Measurements from ENCODE around the gene GGA2.
"Not testable (repeated sequence)": the region's sequence is repeated elsewhere in the genome, so short reads cannot be mapped to it uniquely, and the experiment has no call there.

The GGA2 gene

DNA sequence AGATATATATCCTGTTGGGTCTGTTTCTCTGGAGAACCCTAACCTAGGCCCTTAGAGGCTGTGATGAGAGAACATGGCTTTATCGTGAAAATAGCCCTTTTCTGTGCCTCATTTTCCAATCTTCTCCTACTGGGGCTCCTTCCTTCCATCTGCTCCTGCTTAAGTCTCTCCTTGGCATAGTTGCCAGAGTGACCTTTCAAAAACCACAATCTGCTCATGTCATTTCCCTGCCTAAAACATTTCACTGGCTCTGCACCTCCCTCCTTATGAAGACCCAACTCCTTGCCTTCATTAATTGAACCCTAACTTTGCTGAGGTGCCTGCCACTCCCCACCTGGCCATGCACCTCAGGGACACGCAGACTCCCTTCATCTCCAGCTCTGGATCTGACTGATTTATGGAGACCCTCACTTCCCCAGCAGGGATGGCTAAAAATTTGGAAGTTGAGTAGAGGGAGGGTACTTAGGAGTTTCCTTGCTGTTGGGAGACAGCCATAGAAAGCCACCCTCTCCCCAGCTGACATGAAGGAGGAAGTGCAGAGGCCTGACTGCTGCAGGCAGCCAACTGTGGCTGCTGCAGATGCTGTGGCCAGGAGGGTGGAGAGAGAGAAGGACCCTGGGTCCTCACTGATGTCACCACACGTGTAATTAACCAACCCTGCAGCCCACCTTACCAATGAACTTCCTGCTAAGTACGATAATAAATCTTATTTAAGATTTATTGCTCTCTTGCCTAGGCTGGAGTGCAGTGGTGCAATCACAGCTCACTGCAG, 6.3 kb upstream of the GGA2 start:
- peaks cover 9 to 10% of the 10 kb centered on the region in 2 experiments for H3K4me1 ChIP-seq (ENCODE audit: control insufficient read depth in 1 of 2, insufficient read depth in 1 of 2, low read depth in 1 of 2, low read length in 1 of 2)
- no peak overlapping the region for H3K4me3 ChIP-seq (ENCODE audit: low read depth in 1 of 2, low read length in 1 of 2)
- no peaks in the 10 kb centered on the region for H3K9me3 ChIP-seq
- TF ChIP-seq, protein P1, sequence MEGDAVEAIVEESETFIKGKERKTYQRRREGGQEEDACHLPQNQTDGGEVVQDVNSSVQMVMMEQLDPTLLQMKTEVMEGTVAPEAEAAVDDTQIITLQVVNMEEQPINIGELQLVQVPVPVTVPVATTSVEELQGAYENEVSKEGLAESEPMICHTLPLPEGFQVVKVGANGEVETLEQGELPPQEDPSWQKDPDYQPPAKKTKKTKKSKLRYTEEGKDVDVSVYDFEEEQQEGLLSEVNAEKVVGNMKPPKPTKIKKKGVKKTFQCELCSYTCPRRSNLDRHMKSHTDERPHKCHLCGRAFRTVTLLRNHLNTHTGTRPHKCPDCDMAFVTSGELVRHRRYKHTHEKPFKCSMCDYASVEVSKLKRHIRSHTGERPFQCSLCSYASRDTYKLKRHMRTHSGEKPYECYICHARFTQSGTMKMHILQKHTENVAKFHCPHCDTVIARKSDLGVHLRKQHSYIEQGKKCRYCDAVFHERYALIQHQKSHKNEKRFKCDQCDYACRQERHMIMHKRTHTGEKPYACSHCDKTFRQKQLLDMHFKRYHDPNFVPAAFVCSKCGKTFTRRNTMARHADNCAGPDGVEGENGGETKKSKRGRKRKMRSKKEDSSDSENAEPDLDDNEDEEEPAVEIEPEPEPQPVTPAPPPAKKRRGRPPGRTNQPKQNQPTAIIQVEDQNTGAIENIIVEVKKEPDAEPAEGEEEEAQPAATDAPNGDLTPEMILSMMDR (IDR thresholded peaks at IDR 0.05), result no peak
- H3K27me3 ChIP-seq, result no peaks in the 10 kb centered on the region
- no peak overlapping the region for H3K27ac ChIP-seq
- no peaks in the 10 kb centered on the region for H3K36me3 ChIP-seq

DNA sequence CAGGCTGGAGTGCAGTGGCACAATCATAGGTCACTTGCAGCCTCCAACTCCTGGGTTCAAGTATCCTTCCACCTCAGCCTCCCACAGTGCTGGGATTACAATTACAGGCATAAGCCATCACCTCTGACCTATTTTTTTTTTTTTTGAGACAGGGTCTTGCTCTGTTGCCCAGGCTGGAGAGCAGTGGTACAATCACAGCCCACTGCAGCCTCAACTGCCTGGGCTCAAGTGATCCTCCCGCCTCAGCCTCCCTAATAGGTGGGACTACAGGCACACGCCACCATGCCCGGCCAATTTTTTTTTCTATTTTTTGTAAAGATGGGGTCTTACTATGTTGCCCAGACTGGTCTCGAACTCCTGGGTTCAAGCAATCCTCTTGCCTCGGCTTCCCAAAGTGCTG, 5.6 kb upstream of the GGA2 start:
- H3K4me3 ChIP-seq (ENCODE audit: low read depth in 1 of 2, low read length in 1 of 2), result no peak overlapping the region
- no peaks in the 10 kb centered on the region for H3K9me3 ChIP-seq
- no peak overlapping the region for H3K27ac ChIP-seq
- no peaks in the 10 kb centered on the region for H3K27me3 ChIP-seq
- H3K36me3 ChIP-seq, result no peaks in the 10 kb centered on the region
- H3K4me1 ChIP-seq (ENCODE audit: control insufficient read depth in 1 of 2, insufficient read depth in 1 of 2, low read depth in 1 of 2, low read length in 1 of 2), result peaks cover 7 to 9% of the 10 kb centered on the region in 2 experiments
- TF ChIP-seq, protein P1 (IDR thresholded peaks at IDR 0.05), result no peak

DNA sequence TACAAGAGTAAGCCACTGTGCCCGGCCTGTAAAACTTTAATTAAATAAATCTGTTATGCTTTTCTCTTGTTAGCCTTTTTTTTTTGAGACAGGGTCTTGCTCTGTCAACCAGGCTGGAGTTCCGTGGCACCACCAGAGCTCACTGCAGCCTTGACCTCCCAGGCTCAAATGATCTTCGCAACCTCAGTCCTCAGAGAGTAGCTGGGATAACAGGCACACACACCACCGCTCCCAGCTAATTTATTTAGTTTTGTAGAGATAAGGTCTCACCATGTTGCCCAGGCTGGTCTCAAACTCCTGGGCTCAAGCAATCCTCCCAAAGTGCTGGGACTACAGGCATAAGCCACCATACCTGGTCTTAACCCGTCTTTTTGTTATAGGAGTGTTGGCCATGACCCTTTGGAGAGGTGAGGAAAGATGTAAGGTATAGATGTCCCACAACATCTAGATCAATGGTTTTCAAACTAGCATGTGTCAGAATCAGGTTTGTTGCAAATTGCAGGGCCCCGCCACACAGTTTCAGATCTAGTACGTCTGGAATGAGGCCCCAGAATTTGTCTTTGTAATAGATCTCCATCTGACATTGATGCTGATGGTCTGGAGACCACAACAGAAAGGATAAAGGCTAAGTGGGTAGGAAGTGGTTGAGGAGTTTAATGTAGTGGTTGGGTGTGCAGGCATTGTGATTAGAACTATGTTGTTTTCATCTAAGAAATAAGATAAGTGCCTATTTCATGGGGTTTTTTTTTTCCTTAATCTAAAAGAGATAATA, 4.3 kb upstream of the GGA2 start:
- Histone ChIP-seq H3K27ac (no peak overlapping the region), H3K36me3 (no peaks in the 10 kb centered on the region), H3K9me3 (no peaks in the 10 kb centered on the region), H3K27me3 (no peaks in the 10 kb centered on the region), H3K4me1 (ENCODE audit: control insufficient read depth in 1 of 2, insufficient read depth in 1 of 2, low read depth in 1 of 2, low read length in 1 of 2) (peaks cover 6 to 10% of the 10 kb centered on the region in 2 experiments), H3K4me3 (ENCODE audit: low read depth in 1 of 2, low read length in 1 of 2) (no peak overlapping the region)
- TF ChIP-seq, protein P1 (IDR thresholded peaks at IDR 0.05), result no peak

DNA sequence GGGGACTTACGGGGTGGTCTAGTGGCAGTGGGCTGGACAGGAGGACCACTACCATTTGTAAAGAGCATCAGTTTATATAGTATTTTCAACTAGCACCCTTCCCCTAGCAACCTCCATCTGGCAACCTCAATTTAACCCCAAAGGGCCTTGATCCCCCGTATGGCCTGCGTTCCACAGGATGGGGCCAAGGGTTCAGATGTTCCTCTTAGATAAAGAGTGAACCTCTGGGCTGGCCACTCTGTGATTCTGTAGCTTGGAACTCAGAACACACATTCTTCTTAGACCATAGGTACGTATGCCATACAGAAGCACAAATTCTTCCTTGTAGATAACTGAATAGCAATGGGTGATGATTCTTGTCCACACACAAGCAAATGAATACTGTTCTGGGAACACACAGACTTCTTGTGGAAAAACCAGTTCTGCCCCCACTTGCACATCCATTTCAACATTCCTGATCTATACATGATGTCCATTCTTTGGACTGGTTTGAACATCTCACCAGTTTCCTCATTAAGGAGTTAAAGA, 1.9 kb upstream of the GGA2 start:
- Histone ChIP-seq H3K4me1 (ENCODE audit: control insufficient read depth in 1 of 2, insufficient read depth in 1 of 2, low read depth in 1 of 2, low read length in 1 of 2) (peaks cover 24 to 26% of the 10 kb centered on the region in 2 experiments), H3K27me3 (no peaks in the 10 kb centered on the region), H3K36me3 (no peaks in the 10 kb centered on the region), H3K9me3 (no peaks in the 10 kb centered on the region), H3K27ac (no peak overlapping the region), H3K4me3 (ENCODE audit: low read depth in 1 of 2, low read length in 1 of 2) (no peak overlapping the region)
- TF ChIP-seq, protein P1 (IDR thresholded peaks at IDR 0.05), result no peak

DNA sequence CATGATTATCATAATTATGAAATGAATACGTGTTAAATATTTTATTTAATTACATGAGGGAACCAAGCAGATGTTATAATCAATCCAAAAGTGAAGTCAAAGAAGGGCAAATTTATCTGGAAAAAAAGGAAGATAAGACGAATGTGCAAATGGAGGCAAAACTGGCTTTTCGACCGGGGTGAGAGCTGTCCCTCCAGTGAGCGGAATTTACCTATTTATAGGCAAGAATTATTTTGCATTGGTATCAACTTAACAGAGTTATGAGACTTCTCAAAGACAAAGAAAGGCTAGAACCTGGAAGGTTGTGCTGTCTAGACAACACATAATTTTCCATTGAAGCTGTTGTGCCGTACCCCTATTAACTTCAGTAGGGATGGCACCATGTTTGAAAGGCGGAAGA, 1.4 kb upstream of the GGA2 start:
- peaks cover 24 to 26% of the 10 kb centered on the region in 2 experiments for H3K4me1 ChIP-seq (ENCODE audit: control insufficient read depth in 1 of 2, insufficient read depth in 1 of 2, low read depth in 1 of 2, low read length in 1 of 2)
- H3K27me3 ChIP-seq, result no peaks in the 10 kb centered on the region
- H3K4me3 ChIP-seq (ENCODE audit: low read depth in 1 of 2, low read length in 1 of 2), result no peak overlapping the region
- TF ChIP-seq, protein P1 (IDR thresholded peaks at IDR 0.05), result no peak
- H3K27ac ChIP-seq, result no peak overlapping the region
- no peaks in the 10 kb centered on the region for H3K9me3 ChIP-seq
- H3K36me3 ChIP-seq, result no peaks in the 10 kb centered on the region

GRCh38 chr16:23510915-23511270, 599 bp upstream of the GGA2 start:
- H3K27me3 ChIP-seq, H3K36me3 ChIP-seq, H3K27ac ChIP-seq, H3K9me3 ChIP-seq: not testable (repeated sequence)
- Histone ChIP-seq H3K4me1 (ENCODE audit: control insufficient read depth in 1 of 2, insufficient read depth in 1 of 2, low read depth in 1 of 2, low read length in 1 of 2) (peaks cover 24 to 26% of the 10 kb centered on the region in 2 experiments), H3K4me3 (ENCODE audit: low read depth in 1 of 2, low read length in 1 of 2) (peak overlapping the region; percentile 62 to 71)
